ENCODE measurements around the gene FAM171A1.

FAM171A1 gene

DNA sequence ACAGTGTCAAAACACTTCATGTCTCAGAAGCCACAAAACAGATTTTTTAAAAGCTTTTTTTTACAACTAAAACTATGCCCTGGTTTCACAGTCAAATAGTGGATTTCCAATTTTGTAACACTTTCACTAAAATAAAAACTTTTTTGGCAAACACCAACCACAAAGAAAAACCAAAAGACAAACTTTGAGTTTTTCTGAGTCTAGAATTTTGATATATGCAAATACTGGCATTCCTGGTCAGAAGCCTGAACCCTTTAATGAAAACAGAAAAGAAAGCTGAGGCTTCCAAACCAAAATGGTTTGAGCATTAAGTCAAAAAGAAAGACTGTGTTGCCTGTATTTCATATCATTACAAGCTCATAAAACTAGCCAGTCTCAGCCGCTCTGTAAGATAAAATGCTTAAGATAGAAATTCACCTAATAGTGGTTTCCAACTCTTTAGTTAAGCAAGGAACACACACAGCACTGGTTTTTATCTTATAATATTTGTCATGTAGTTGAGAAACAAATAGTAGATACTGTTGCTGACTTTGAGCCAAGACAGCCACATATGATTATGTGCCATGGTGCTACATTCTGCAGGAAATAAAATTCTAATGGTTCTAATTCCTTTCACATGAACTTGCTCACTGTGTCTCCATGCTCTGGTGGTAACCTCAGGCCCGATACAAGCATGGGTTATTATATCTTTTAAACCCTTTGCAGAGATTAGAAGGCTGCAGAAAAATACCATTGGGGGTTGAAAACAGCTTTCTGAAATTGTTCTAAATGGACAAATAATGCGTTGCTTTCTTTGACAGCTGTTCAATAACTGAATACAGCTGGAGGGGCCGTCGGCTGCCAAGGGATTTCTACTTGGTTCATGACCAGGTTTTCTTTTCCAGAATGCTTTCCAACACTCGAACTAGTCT is 49.4 kb downstream of the FAM171A1 start:
- H3K27ac ChIP-seq (ENCODE audit: insufficient read depth, low read length, poor library complexity, severe bottlenecking): no peak overlapping the region
- no peak for DNase-seq
- no peaks in the 10 kb centered on the region for H3K27me3 ChIP-seq (replicated peaks; ENCODE audit: control insufficient read depth, insufficient read depth, low read length, poor library complexity, severe bottlenecking)

GRCh38 chr10:15320522-15321203 is 50.4 kb downstream of the FAM171A1 start:
- no peaks in the 10 kb centered on the region for H3K9me3 ChIP-seq (ENCODE audit: control insufficient read depth, low read length)
- no peak for DNase-seq
- H3K4me1 ChIP-seq (ENCODE audit: control insufficient read depth, insufficient read depth, low read length, poor library complexity, severe bottlenecking): no peaks in the 10 kb centered on the region
- H3K27me3 ChIP-seq (replicated peaks; ENCODE audit: control insufficient read depth, insufficient read depth, low read length, poor library complexity, severe bottlenecking): no peaks in the 10 kb centered on the region
- no peak overlapping the region for H3K27ac ChIP-seq (ENCODE audit: insufficient read depth, low read length, poor library complexity, severe bottlenecking)
- no peaks in the 10 kb centered on the region for H3K36me3 ChIP-seq (ENCODE audit: control insufficient read depth, insufficient read depth, low read length)
- H3K4me3 ChIP-seq (ENCODE audit: insufficient read depth, low read depth, low read length, poor library complexity, severe bottlenecking): no peak overlapping the region

More for the DNA sequence above, 49.4 kb downstream of the FAM171A1 start:
- Histone ChIP-seq H3K36me3 (ENCODE audit: control insufficient read depth, insufficient read depth, low read length) (no peaks in the 10 kb centered on the region), H3K4me3 (ENCODE audit: insufficient read depth, low read depth, low read length, poor library complexity, severe bottlenecking) (no peak overlapping the region), H3K9me3 (ENCODE audit: control insufficient read depth, low read length) (no peaks in the 10 kb centered on the region), H3K4me1 (ENCODE audit: control insufficient read depth, insufficient read depth, low read length, poor library complexity, severe bottlenecking) (no peaks in the 10 kb centered on the region)

DNA sequence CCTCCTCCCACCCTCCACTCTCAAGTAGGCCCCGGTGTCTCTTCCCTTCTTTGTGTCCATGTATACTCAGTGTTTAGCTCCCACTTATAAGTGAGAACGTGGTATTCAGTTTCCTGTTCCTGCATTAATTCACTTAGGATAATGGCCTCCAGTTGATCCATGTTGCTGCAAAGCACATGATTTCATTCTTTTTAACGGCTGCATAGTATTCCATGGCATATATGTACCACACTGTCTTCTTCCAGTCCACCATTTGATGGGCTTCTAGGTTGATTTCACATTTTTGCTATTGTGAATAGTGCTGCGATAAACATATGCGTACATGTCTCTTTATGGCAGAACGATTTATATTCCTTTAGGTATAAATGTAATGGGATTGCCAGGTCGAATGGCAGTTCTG is 51.0 kb downstream of the FAM171A1 start:
- Histone ChIP-seq H3K4me3 (ENCODE audit: insufficient read depth, low read depth, low read length, poor library complexity, severe bottlenecking) (no peak overlapping the region), H3K27ac (ENCODE audit: insufficient read depth, low read length, poor library complexity, severe bottlenecking) (no peak overlapping the region), H3K36me3 (ENCODE audit: control insufficient read depth, insufficient read depth, low read length) (no peaks in the 10 kb centered on the region), H3K27me3 (replicated peaks; ENCODE audit: control insufficient read depth, insufficient read depth, low read length, poor library complexity, severe bottlenecking) (no peaks in the 10 kb centered on the region), H3K9me3 (ENCODE audit: control insufficient read depth, low read length) (no peaks in the 10 kb centered on the region), H3K4me1 (ENCODE audit: control insufficient read depth, insufficient read depth, low read length, poor library complexity, severe bottlenecking) (no peaks in the 10 kb centered on the region)
- DNase-seq: no peak

- H3K4me1 ChIP-seq (ENCODE audit: control insufficient read depth, insufficient read depth, low read length, poor library complexity, severe bottlenecking): no peaks in the 10 kb centered on the region
- H3K27ac ChIP-seq (ENCODE audit: insufficient read depth, low read length, poor library complexity, severe bottlenecking): no peak overlapping the region
- no peak for DNase-seq
- H3K4me3 ChIP-seq (ENCODE audit: insufficient read depth, low read depth, low read length, poor library complexity, severe bottlenecking): no peak overlapping the region
- H3K27me3 ChIP-seq (replicated peaks; ENCODE audit: control insufficient read depth, insufficient read depth, low read length, poor library complexity, severe bottlenecking): no peaks in the 10 kb centered on the region
- H3K36me3 ChIP-seq (ENCODE audit: control insufficient read depth, insufficient read depth, low read length): no peaks in the 10 kb centered on the region
- H3K9me3 ChIP-seq (ENCODE audit: control insufficient read depth, low read length): no peaks in the 10 kb centered on the region
These were observed 54.1 kb downstream of the FAM171A1 start for GRCh38 chr10:15316871-15317464.

- Histone ChIP-seq H3K27ac (ENCODE audit: insufficient read depth, low read length, poor library complexity, severe bottlenecking) (no peak overlapping the region), H3K36me3 (ENCODE audit: control insufficient read depth, insufficient read depth, low read length) (no peaks in the 10 kb centered on the region), H3K4me1 (ENCODE audit: control insufficient read depth, insufficient read depth, low read length, poor library complexity, severe bottlenecking) (no peaks in the 10 kb centered on the region), H3K4me3 (ENCODE audit: insufficient read depth, low read depth, low read length, poor library complexity, severe bottlenecking) (no peak overlapping the region), H3K27me3 (replicated peaks; ENCODE audit: control insufficient read depth, insufficient read depth, low read length, poor library complexity, severe bottlenecking) (no peaks in the 10 kb centered on the region), H3K9me3 (ENCODE audit: control insufficient read depth, low read length) (no peaks in the 10 kb centered on the region)
- DNase-seq: no peak
These were observed 54.9 kb downstream of the FAM171A1 start for GRCh38 chr10:15316145-15316544.

DNA sequence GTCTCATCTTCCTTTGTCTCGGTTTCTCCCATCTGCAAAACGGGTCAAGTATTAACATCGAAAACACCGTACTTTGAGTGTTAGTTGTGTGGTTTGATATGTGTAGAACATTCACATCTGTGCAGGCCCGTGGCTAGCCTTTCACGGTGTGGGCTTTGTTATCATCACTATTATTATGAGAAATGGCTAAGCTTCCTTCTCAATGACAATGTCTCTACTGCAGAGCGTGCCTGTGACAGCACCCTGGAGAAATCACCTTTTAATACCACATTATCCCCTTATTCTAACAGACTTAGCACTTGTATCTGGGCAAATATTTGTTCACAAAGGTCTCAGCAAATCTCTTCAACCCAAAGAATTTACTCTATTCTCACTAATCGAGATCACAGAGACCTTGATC is 55.8 kb downstream of the FAM171A1 start:
- no peak for DNase-seq
- H3K27ac ChIP-seq (ENCODE audit: insufficient read depth, low read length, poor library complexity, severe bottlenecking): no peak overlapping the region
- H3K4me1 ChIP-seq (ENCODE audit: control insufficient read depth, insufficient read depth, low read length, poor library complexity, severe bottlenecking): no peaks in the 10 kb centered on the region
- no peaks in the 10 kb centered on the region for H3K27me3 ChIP-seq (replicated peaks; ENCODE audit: control insufficient read depth, insufficient read depth, low read length, poor library complexity, severe bottlenecking)
- H3K9me3 ChIP-seq (ENCODE audit: control insufficient read depth, low read length): no peaks in the 10 kb centered on the region
- H3K36me3 ChIP-seq (ENCODE audit: control insufficient read depth, insufficient read depth, low read length): no peaks in the 10 kb centered on the region
- H3K4me3 ChIP-seq (ENCODE audit: insufficient read depth, low read depth, low read length, poor library complexity, severe bottlenecking): no peak overlapping the region

- Histone ChIP-seq H3K4me1 (ENCODE audit: control insufficient read depth, insufficient read depth, low read length, poor library complexity, severe bottlenecking) (no peaks in the 10 kb centered on the region), H3K9me3 (ENCODE audit: control insufficient read depth, low read length) (no peaks in the 10 kb centered on the region), H3K27me3 (replicated peaks; ENCODE audit: control insufficient read depth, insufficient read depth, low read length, poor library complexity, severe bottlenecking) (no peaks in the 10 kb centered on the region), H3K27ac (ENCODE audit: insufficient read depth, low read length, poor library complexity, severe bottlenecking) (no peak overlapping the region), H3K36me3 (ENCODE audit: control insufficient read depth, insufficient read depth, low read length) (no peaks in the 10 kb centered on the region), H3K4me3 (ENCODE audit: insufficient read depth, low read depth, low read length, poor library complexity, severe bottlenecking) (no peak overlapping the region)
- DNase-seq: no peak
These were observed 56.5 kb downstream of the FAM171A1 start for GRCh38 chr10:15314482-15315045.

DNA sequence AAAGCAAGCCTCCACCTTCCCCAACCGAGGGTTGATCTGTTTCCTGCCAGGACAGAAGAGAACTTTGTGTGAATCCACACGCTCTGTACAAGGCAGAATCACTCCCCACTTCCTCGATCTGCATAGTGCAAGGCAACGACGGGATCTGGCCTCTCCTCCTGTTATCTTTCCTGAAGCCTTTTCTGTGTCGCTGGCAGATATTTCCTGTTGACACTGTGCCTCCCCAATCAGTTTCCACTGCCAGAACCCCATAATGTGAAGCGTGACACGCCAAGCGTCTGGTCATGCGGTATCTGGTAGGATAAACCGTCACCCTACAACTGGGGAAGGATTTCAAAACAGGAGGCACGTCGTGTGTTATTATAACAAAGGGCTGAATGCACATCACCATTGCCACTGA is 57.2 kb downstream of the FAM171A1 start:
- Histone ChIP-seq H3K27me3 (replicated peaks; ENCODE audit: control insufficient read depth, insufficient read depth, low read length, poor library complexity, severe bottlenecking) (no peaks in the 10 kb centered on the region), H3K36me3 (ENCODE audit: control insufficient read depth, insufficient read depth, low read length) (no peaks in the 10 kb centered on the region), H3K4me3 (ENCODE audit: insufficient read depth, low read depth, low read length, poor library complexity, severe bottlenecking) (no peak overlapping the region), H3K4me1 (ENCODE audit: control insufficient read depth, insufficient read depth, low read length, poor library complexity, severe bottlenecking) (no peaks in the 10 kb centered on the region), H3K9me3 (ENCODE audit: control insufficient read depth, low read length) (no peaks in the 10 kb centered on the region), H3K27ac (ENCODE audit: insufficient read depth, low read length, poor library complexity, severe bottlenecking) (no peak overlapping the region)
- no peak for DNase-seq

DNA sequence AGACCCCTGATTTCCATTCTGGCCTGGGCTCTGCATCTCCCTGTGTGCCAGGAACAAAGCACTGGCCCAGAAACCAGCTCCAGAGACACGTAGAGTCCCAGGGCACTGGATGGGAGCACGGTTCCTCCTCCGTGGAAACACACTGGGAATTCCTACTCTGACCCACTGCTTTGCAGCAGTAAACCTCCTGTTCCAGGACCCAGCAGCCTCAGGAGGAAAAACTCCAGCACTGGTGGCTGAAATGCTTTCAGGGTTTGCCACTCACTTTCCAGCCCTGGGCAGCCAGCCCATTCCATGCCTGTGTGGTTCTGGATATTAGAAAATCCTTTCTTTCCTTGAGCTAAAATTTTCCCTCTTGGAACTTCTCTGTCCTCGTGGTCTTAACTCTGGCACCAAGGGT is 58.0 kb downstream of the FAM171A1 start:
- no peaks in the 10 kb centered on the region for H3K27me3 ChIP-seq (replicated peaks; ENCODE audit: control insufficient read depth, insufficient read depth, low read length, poor library complexity, severe bottlenecking)
- DNase-seq: no peak
- H3K27ac ChIP-seq (ENCODE audit: insufficient read depth, low read length, poor library complexity, severe bottlenecking): no peak overlapping the region
- no peaks in the 10 kb centered on the region for H3K36me3 ChIP-seq (ENCODE audit: control insufficient read depth, insufficient read depth, low read length)
- H3K9me3 ChIP-seq (ENCODE audit: control insufficient read depth, low read length): no peaks in the 10 kb centered on the region
- H3K4me3 ChIP-seq (ENCODE audit: insufficient read depth, low read depth, low read length, poor library complexity, severe bottlenecking): no peak overlapping the region
- no peaks in the 10 kb centered on the region for H3K4me1 ChIP-seq (ENCODE audit: control insufficient read depth, insufficient read depth, low read length, poor library complexity, severe bottlenecking)
